WTC11 (cell line): Measurements from ENCODE around the gene AJAP1. TPM values are rescaled to one million over a fixed set of nuclear protein-coding genes. Genes with fewer than 3 reads are reported as not detected.

Source experiments
- ATAC-seq: fragments of 200-7000 bp; cut with Tn5 transposase; 2 replicates; pipeline ENCODE4 v1.10.0; 2021; ENCODE audit warnings: mild to moderate bottlenecking, moderate library complexity
- CTCF ChIA-PET: fragments of 300-600 bp; sonication (Branson Sonifier 250); formaldehyde crosslinking; loops from one replicate; lab custom pipeline; 2021; ENCODE audit warnings: antibody characterized with exemption; lab: Charles Lee
- POLR2A ChIA-PET: fragments of 350-600 bp; sonication (Branson Sonifier 250); formaldehyde crosslinking; loops from one replicate; lab custom pipeline; 2021; ENCODE audit warnings: antibody characterized with exemption; lab: Charles Lee
- DNase-seq: peaks from one replicate; pipeline ENCODE4 v3.0.0; 2021; ENCODE audit warnings: low spot score
- H3K27ac Mint-ChIP-seq: 2 replicates; pipeline ENCODE4 v1.8.0; 2021; ENCODE audit warnings: mixed read lengths
- H3K27me3 Mint-ChIP-seq: 2 replicates; pipeline ENCODE4 v1.8.0; 2021; ENCODE audit warnings: low read depth, mild to moderate bottlenecking, moderate library complexity, mixed read lengths
- H3K36me3 Mint-ChIP-seq: 2 replicates; pipeline ENCODE4 v1.8.0; 2021; ENCODE audit warnings: mixed read lengths
- H3K4me1 Mint-ChIP-seq: 2 replicates; pipeline ENCODE4 v1.8.0; 2022; ENCODE audit warnings: mixed read lengths
- H3K4me3 Mint-ChIP-seq: 2 replicates; pipeline ENCODE4 v1.8.0; 2021; ENCODE audit warnings: mild to moderate bottlenecking, moderate library complexity, mixed read lengths
- H3K9me3 Mint-ChIP-seq: 2 replicates; pipeline ENCODE4 v1.8.0; 2021; ENCODE audit warnings: mixed read lengths
- GTF2I ChIP-seq: fragments of 250-450 bp; sonication (Bioruptor Pico); conservative IDR thresholded peaks from 2 replicates; pipeline ENCODE4 v1.4.0; 2021; ENCODE audit warnings: mild to moderate bottlenecking
- MXD4 ChIP-seq: fragments of 250-450 bp; sonication (Bioruptor Pico); IDR thresholded peaks from 2 replicates; pipeline ENCODE4 v1.8.0; 2021; ENCODE audit warnings: mild to moderate bottlenecking, moderate library complexity, borderline replicate concordance
- NFE2L1 ChIP-seq: sonication (generic); formaldehyde crosslinking; IDR thresholded peaks from 2 replicates; pipeline ENCODE4 v1.8.1; 2023; ENCODE audit warnings: missing genetic modification reagents
- NR3C1 ChIP-seq: sonication (generic); formaldehyde crosslinking; conservative IDR thresholded peaks from 2 replicates; pipeline ENCODE4 v1.8.1; 2023; ENCODE audit warnings: low read depth, mild to moderate bottlenecking, missing genetic modification reagents
- OVOL2 ChIP-seq: fragments of 250-450 bp; sonication (Bioruptor Pico); IDR thresholded peaks from 2 replicates; pipeline ENCODE4 v1.9.0; 2021; ENCODE audit warnings: mild to moderate bottlenecking, borderline replicate concordance
- TCF7 ChIP-seq: sonication (generic); formaldehyde crosslinking; IDR thresholded peaks from 2 replicates; pipeline ENCODE4 v1.8.0; 2022; ENCODE audit warnings: mild to moderate bottlenecking, low read depth, missing genetic modification reagents, moderate library complexity
- TEAD4 ChIP-seq: sonication (generic); formaldehyde crosslinking; IDR thresholded peaks from 2 replicates; pipeline ENCODE4 v1.8.0; 2022; ENCODE audit warnings: mild to moderate bottlenecking, missing genetic modification reagents
- ZBTB21 ChIP-seq: sonication (generic); formaldehyde crosslinking; IDR thresholded peaks from 2 replicates; pipeline ENCODE4 v1.8.1; 2023; ENCODE audit warnings: mild to moderate bottlenecking, missing genetic modification reagents, borderline replicate concordance
- ZNF317 ChIP-seq: sonication (generic); formaldehyde crosslinking; IDR thresholded peaks from 2 replicates; pipeline ENCODE4 v1.8.1; 2023; ENCODE audit warnings: low read depth, mild to moderate bottlenecking, moderate library complexity, missing genetic modification reagents, borderline replicate concordance
- ZNF396 ChIP-seq: fragments of 250-450 bp; sonication (Bioruptor Pico); IDR thresholded peaks from 2 replicates; pipeline ENCODE4 v1.8.0; 2021; ENCODE audit warnings: mild to moderate bottlenecking, moderate library complexity, borderline replicate concordance
- total RNA-seq: library from RNA; stranded (reverse); gene quantifications from 3 replicates; pipeline ENCODE4 v1.2.3, GENCODE V29; 2021
- TF ChIP-seq, protein P1 (sequence below): sonication (generic); formaldehyde crosslinking; IDR thresholded peaks from 2 replicates; pipeline ENCODE4 v1.8.0; 2023; ENCODE audit warnings: missing genetic modification reagents, mild to moderate bottlenecking, borderline replicate concordance
- TF ChIP-seq, protein P2 (sequence below): sonication (generic); formaldehyde crosslinking; IDR thresholded peaks from 2 replicates; pipeline ENCODE4 v1.8.1; 2022; ENCODE audit warnings: missing genetic modification reagents, borderline replicate concordance
- TF ChIP-seq, protein P3 (sequence below): sonication (generic); formaldehyde crosslinking; IDR thresholded peaks from 2 replicates; pipeline ENCODE4 v1.8.0; 2022; ENCODE audit warnings: mild to moderate bottlenecking, missing genetic modification reagents

The AJAP1 gene
- total RNA-seq, 1 experiment from 2014 or later: 2.1 TPM

DNA sequence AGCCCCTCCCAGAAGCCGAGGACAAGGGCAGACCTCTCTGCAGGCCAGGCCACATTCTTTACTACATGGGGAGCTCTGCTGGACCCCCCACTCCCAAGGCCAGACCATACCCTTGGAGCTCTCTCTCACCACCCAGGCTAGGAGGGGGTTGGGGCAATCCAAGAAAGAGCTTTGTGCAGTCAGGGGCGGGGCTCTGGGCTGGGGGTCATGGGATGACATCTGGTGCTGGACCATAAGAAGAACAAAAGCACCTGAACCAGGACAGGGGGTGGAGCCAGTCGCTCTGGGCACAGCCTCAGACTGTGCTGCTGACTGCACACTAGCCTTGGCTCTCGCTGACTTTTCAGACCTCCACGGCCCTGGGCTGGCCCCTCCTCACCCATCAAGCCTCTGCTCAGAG, 23.1 kb upstream of the AJAP1 start:
- peaks cover 51% of the 10 kb centered on the region for H3K9me3 Mint-ChIP-seq
- DNase-seq (no peak), ATAC-seq (no peak)
- TF ChIP-seq, protein P1, sequence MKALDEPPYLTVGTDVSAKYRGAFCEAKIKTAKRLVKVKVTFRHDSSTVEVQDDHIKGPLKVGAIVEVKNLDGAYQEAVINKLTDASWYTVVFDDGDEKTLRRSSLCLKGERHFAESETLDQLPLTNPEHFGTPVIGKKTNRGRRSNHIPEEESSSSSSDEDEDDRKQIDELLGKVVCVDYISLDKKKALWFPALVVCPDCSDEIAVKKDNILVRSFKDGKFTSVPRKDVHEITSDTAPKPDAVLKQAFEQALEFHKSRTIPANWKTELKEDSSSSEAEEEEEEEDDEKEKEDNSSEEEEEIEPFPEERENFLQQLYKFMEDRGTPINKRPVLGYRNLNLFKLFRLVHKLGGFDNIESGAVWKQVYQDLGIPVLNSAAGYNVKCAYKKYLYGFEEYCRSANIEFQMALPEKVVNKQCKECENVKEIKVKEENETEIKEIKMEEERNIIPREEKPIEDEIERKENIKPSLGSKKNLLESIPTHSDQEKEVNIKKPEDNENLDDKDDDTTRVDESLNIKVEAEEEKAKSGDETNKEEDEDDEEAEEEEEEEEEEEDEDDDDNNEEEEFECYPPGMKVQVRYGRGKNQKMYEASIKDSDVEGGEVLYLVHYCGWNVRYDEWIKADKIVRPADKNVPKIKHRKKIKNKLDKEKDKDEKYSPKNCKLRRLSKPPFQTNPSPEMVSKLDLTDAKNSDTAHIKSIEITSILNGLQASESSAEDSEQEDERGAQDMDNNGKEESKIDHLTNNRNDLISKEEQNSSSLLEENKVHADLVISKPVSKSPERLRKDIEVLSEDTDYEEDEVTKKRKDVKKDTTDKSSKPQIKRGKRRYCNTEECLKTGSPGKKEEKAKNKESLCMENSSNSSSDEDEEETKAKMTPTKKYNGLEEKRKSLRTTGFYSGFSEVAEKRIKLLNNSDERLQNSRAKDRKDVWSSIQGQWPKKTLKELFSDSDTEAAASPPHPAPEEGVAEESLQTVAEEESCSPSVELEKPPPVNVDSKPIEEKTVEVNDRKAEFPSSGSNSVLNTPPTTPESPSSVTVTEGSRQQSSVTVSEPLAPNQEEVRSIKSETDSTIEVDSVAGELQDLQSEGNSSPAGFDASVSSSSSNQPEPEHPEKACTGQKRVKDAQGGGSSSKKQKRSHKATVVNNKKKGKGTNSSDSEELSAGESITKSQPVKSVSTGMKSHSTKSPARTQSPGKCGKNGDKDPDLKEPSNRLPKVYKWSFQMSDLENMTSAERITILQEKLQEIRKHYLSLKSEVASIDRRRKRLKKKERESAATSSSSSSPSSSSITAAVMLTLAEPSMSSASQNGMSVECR (CRISPR knock-in tag): no peak
- TF ChIP-seq OVOL2 (CRISPR knock-in tag): no peak
- no peak for TF ChIP-seq GTF2I (CRISPR knock-in tag)
- TF ChIP-seq ZNF396 (CRISPR knock-in tag): no peak
- no peak for TF ChIP-seq TEAD4 (CRISPR knock-in tag)
- TF ChIP-seq NFE2L1: no peak
- TF ChIP-seq ZNF317 (CRISPR knock-in tag): no peak
- no peak for TF ChIP-seq MXD4 (CRISPR knock-in tag)
- CTCF ChIA-PET: no interaction called here
- peaks cover 9% of the 10 kb centered on the region for H3K27me3 Mint-ChIP-seq
- peaks cover 67% of the 10 kb centered on the region for H3K36me3 Mint-ChIP-seq
- H3K4me3 Mint-ChIP-seq: no peak overlapping the region
- no peaks in the 10 kb centered on the region for H3K4me1 Mint-ChIP-seq
- no peak overlapping the region for H3K27ac Mint-ChIP-seq
- POLR2A ChIA-PET: no interaction called here

DNA sequence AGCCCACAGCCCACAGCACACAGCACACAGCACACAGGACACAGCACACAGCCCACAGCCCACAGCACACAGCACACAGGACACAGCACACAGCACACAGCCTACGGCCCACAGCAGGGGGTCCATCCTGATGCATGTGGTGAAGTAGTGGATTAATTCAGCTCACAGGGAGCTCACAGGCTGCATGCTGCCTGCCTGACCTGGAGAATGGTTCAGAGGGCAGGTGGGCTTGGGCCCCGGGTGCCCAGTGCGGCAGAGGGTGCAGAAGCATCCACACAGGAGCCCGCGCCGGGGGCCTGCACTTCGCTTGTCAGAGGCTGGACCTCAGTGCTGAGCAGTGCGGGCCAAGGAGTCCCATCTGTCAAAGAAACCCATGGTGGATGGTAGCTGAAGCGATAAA, 21.1 kb upstream of the AJAP1 start:
- POLR2A ChIA-PET: no interaction called here
- no peak overlapping the region for H3K27ac Mint-ChIP-seq
- no peak overlapping the region for H3K4me3 Mint-ChIP-seq
- peaks cover 9% of the 10 kb centered on the region for H3K27me3 Mint-ChIP-seq
- no peak for TF ChIP-seq ZNF396 (CRISPR knock-in tag)
- TF ChIP-seq NR3C1 (CRISPR knock-in tag): no peak
- no peak for TF ChIP-seq MXD4 (CRISPR knock-in tag)
- TF ChIP-seq TCF7 (CRISPR knock-in tag): no peak
- TF ChIP-seq, protein P2, sequence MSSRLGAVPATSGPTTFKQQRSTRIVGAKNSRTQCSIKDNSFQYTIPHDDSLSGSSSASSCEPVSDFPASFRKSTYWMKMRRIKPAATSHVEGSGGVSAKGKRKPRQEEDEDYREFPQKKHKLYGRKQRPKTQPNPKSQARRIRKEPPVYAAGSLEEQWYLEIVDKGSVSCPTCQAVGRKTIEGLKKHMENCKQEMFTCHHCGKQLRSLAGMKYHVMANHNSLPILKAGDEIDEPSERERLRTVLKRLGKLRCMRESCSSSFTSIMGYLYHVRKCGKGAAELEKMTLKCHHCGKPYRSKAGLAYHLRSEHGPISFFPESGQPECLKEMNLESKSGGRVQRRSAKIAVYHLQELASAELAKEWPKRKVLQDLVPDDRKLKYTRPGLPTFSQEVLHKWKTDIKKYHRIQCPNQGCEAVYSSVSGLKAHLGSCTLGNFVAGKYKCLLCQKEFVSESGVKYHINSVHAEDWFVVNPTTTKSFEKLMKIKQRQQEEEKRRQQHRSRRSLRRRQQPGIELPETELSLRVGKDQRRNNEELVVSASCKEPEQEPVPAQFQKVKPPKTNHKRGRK: no peak
- TF ChIP-seq ZBTB21 (CRISPR knock-in tag): no peak
- TF ChIP-seq, protein P1 (CRISPR knock-in tag): no peak
- TF ChIP-seq, protein P3, sequence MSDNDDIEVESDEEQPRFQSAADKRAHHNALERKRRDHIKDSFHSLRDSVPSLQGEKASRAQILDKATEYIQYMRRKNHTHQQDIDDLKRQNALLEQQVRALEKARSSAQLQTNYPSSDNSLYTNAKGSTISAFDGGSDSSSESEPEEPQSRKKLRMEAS (CRISPR knock-in tag): no peak
- DNase-seq: no peak
- CTCF ChIA-PET: no interaction called here
- H3K4me1 Mint-ChIP-seq: no peaks in the 10 kb centered on the region
- peaks cover 53% of the 10 kb centered on the region for H3K9me3 Mint-ChIP-seq
- peaks cover 68% of the 10 kb centered on the region for H3K36me3 Mint-ChIP-seq
- ATAC-seq: no peak
